ENCODE measurements around the gene NOS1AP. TPM values are rescaled to one million over a fixed set of nuclear protein-coding genes. Genes with fewer than 3 reads are reported as not detected.

Gene NOS1AP
- total and polyA plus RNA-seq, 2 experiments from 2014 or later: 5.8 to 6.6 TPM

DNA sequence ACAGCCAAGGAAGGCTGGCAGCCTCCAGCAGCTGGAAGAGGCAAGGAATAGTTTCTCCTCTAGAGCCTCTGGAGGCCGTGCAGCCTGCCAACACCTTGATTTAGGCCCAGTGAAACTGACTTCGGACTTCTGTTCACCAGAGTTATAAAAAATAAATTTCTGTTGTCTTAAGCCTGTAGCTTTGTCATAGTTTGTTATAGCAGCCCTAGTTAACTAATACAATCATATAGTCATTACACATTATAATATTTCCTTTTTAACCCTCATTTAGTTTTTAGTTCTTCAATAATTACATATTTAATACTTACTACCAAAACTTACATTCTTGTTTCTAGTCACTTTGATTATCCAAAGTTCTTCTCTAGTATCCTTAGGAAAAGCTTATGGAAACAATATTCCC lies 20.3 kb downstream of the NOS1AP start:
- no peaks in the 10 kb centered on the region for H3K9me2 ChIP-seq (ENCODE audit: insufficient read depth)
- peaks cover 52% of the 10 kb centered on the region for H3K4me1 Mint-ChIP-seq
- no peak overlapping the region for H3K27ac Mint-ChIP-seq
- H3K4me2 ChIP-seq: no peak overlapping the region
- peaks cover 18% of the 10 kb centered on the region for H3K4me1 ChIP-seq (ENCODE audit: insufficient read depth)
- peaks cover 39% of the 10 kb centered on the region for H3K27me3 ChIP-seq (ENCODE audit: insufficient read depth)
- peaks cover 14% of the 10 kb centered on the region for H3K27me3 Mint-ChIP-seq (ENCODE audit: insufficient read depth, low read depth, poor library complexity)
- DNase-seq (ENCODE audit: low spot score) (no peak), ATAC-seq (no peak)
- no peak overlapping the region for H3K4me3 ChIP-seq
- H3K9me3 Mint-ChIP-seq: no peaks in the 10 kb centered on the region; the same call in 2 of the 3 replicates
- H4K20me1 ChIP-seq (replicated peaks; ENCODE audit: insufficient read depth): no peaks in the 10 kb centered on the region; the same call in 1 of the 2 replicates
- TF ChIP-seq JUNB (IDR thresholded peaks at IDR 0.05; ENCODE audit: unreplicated experiment) (no peak), EZH2phosphoT487 (IDR thresholded peaks at IDR 0.05; ENCODE audit: unreplicated experiment) (no peak), EZH2 (IDR thresholded peaks at IDR 0.05; ENCODE audit: low read depth, unreplicated experiment) (no peak), NANOG (IDR thresholded peaks at IDR 0.05; ENCODE audit: borderline replicate concordance) (no peak), POLR2AphosphoS5 (IDR thresholded peaks at IDR 0.05; ENCODE audit: low read depth) (no peak), STAT1 (IDR thresholded peaks at IDR 0.05; ENCODE audit: unreplicated experiment) (no peak), CREB1 (CRISPR knock-in tag; IDR thresholded peaks at IDR 0.05; ENCODE audit: low read depth) (no peak), ZNF331 (CRISPR knock-in tag; IDR thresholded peaks at IDR 0.05; ENCODE audit: low read depth) (no peak), ZNF114 (CRISPR knock-in tag; IDR thresholded peaks at IDR 0.05) (no peak)
- TF ChIP-seq, protein P1, sequence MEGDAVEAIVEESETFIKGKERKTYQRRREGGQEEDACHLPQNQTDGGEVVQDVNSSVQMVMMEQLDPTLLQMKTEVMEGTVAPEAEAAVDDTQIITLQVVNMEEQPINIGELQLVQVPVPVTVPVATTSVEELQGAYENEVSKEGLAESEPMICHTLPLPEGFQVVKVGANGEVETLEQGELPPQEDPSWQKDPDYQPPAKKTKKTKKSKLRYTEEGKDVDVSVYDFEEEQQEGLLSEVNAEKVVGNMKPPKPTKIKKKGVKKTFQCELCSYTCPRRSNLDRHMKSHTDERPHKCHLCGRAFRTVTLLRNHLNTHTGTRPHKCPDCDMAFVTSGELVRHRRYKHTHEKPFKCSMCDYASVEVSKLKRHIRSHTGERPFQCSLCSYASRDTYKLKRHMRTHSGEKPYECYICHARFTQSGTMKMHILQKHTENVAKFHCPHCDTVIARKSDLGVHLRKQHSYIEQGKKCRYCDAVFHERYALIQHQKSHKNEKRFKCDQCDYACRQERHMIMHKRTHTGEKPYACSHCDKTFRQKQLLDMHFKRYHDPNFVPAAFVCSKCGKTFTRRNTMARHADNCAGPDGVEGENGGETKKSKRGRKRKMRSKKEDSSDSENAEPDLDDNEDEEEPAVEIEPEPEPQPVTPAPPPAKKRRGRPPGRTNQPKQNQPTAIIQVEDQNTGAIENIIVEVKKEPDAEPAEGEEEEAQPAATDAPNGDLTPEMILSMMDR (conservative IDR thresholded peaks at IDR 0.05; ENCODE audit: low read depth in 2 of 2): no peak
- TF ChIP-seq, protein P2, sequence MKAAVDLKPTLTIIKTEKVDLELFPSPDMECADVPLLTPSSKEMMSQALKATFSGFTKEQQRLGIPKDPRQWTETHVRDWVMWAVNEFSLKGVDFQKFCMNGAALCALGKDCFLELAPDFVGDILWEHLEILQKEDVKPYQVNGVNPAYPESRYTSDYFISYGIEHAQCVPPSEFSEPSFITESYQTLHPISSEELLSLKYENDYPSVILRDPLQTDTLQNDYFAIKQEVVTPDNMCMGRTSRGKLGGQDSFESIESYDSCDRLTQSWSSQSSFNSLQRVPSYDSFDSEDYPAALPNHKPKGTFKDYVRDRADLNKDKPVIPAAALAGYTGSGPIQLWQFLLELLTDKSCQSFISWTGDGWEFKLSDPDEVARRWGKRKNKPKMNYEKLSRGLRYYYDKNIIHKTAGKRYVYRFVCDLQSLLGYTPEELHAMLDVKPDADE (IDR thresholded peaks at IDR 0.05): no peak
- TF ChIP-seq, protein P3, sequence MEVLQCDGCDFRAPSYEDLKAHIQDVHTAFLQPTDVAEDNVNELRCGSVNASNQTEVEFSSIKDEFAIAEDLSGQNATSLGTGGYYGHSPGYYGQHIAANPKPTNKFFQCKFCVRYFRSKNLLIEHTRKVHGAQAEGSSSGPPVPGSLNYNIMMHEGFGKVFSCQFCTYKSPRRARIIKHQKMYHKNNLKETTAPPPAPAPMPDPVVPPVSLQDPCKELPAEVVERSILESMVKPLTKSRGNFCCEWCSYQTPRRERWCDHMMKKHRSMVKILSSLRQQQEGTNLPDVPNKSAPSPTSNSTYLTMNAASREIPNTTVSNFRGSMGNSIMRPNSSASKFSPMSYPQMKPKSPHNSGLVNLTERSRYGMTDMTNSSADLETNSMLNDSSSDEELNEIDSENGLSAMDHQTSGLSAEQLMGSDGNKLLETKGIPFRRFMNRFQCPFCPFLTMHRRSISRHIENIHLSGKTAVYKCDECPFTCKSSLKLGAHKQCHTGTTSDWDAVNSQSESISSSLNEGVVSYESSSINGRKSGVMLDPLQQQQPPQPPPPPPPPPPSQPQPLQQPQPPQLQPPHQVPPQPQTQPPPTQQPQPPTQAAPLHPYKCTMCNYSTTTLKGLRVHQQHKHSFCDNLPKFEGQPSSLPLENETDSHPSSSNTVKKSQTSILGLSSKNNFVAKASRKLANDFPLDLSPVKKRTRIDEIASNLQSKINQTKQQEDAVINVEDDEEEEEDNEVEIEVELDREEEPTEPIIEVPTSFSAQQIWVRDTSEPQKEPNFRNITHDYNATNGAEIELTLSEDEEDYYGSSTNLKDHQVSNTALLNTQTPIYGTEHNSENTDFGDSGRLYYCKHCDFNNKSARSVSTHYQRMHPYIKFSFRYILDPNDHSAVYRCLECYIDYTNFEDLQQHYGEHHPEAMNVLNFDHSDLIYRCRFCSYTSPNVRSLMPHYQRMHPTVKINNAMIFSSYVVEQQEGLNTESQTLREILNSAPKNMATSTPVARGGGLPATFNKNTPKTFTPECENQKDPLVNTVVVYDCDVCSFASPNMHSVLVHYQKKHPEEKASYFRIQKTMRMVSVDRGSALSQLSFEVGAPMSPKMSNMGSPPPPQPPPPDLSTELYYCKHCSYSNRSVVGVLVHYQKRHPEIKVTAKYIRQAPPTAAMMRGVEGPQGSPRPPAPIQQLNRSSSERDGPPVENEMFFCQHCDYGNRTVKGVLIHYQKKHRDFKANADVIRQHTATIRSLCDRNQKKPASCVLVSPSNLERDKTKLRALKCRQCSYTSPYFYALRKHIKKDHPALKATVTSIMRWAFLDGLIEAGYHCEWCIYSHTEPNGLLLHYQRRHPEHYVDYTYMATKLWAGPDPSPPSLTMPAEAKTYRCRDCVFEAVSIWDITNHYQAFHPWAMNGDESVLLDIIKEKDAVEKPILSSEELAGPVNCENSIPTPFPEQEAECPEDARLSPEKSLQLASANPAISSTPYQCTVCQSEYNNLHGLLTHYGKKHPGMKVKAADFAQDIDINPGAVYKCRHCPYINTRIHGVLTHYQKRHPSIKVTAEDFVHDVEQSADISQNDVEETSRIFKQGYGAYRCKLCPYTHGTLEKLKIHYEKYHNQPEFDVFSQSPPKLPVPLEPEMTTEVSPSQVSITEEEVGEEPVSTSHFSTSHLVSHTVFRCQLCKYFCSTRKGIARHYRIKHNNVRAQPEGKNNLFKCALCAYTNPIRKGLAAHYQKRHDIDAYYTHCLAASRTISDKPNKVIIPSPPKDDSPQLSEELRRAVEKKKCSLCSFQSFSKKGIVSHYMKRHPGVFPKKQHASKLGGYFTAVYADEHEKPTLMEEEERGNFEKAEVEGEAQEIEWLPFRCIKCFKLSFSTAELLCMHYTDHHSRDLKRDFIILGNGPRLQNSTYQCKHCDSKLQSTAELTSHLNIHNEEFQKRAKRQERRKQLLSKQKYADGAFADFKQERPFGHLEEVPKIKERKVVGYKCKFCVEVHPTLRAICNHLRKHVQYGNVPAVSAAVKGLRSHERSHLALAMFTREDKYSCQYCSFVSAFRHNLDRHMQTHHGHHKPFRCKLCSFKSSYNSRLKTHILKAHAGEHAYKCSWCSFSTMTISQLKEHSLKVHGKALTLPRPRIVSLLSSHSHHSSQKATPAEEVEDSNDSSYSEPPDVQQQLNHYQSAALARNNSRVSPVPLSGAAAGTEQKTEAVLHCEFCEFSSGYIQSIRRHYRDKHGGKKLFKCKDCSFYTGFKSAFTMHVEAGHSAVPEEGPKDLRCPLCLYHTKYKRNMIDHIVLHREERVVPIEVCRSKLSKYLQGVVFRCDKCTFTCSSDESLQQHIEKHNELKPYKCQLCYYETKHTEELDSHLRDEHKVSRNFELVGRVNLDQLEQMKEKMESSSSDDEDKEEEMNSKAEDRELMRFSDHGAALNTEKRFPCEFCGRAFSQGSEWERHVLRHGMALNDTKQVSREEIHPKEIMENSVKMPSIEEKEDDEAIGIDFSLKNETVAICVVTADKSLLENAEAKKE (CRISPR knock-in tag; IDR thresholded peaks at IDR 0.05): no peak
- TF ChIP-seq, protein P4, sequence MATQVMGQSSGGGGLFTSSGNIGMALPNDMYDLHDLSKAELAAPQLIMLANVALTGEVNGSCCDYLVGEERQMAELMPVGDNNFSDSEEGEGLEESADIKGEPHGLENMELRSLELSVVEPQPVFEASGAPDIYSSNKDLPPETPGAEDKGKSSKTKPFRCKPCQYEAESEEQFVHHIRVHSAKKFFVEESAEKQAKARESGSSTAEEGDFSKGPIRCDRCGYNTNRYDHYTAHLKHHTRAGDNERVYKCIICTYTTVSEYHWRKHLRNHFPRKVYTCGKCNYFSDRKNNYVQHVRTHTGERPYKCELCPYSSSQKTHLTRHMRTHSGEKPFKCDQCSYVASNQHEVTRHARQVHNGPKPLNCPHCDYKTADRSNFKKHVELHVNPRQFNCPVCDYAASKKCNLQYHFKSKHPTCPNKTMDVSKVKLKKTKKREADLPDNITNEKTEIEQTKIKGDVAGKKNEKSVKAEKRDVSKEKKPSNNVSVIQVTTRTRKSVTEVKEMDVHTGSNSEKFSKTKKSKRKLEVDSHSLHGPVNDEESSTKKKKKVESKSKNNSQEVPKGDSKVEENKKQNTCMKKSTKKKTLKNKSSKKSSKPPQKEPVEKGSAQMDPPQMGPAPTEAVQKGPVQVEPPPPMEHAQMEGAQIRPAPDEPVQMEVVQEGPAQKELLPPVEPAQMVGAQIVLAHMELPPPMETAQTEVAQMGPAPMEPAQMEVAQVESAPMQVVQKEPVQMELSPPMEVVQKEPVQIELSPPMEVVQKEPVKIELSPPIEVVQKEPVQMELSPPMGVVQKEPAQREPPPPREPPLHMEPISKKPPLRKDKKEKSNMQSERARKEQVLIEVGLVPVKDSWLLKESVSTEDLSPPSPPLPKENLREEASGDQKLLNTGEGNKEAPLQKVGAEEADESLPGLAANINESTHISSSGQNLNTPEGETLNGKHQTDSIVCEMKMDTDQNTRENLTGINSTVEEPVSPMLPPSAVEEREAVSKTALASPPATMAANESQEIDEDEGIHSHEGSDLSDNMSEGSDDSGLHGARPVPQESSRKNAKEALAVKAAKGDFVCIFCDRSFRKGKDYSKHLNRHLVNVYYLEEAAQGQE (IDR thresholded peaks at IDR 0.05; ENCODE audit: unreplicated experiment): no peak
- H3K79me2 ChIP-seq (replicated peaks; ENCODE audit: insufficient read depth): peaks cover 37% of the 10 kb centered on the region
- H2AFZ ChIP-seq: no peak overlapping the region
- no peaks in the 10 kb centered on the region for H3K36me3 ChIP-seq (ENCODE audit: insufficient read depth)
- H3K4me3 Mint-ChIP-seq: no peak overlapping the region
- peaks cover 9% of the 10 kb centered on the region; the same call in 2 of the 3 replicates for H3K36me3 Mint-ChIP-seq (ENCODE audit: low read depth)
- H3F3A ChIP-seq (replicated peaks; ENCODE audit: low read depth): no peaks in the 10 kb centered on the region
- no peak overlapping the region for H3K27ac ChIP-seq (ENCODE audit: low read depth)
